Fibroblast of upper back skin (primary cell): ENCODE data around the gene LASP1NB.

ENCODE experiments used
- DNase-seq: peaks from one replicate; pipeline ENCODE4 v3.0.0-alpha.2; 2013

LASP1NB gene

DNA sequence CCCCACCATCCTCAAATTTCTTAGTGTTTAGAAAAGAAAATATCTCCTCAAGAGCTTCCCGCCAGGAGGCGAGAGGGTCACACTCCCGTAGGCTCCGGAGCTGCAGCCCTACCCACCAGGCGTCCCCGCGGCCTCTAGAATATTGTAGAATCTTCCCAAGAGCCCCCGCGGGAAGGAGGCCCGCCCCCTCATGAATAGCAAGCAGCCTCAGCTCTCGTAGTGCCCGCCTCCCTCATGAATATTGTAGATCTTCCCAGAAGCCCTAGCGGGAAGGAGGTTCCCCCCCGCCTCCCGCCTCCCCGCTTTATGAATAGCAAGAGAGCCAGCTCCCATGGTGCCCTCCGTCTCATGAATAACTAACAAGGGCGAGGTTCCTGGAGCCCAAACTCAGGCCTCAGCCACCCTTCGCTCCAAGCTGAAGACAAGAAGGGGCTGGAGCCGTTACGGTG, 41.9 kb downstream of the LASP1NB start, which contains the start of gene FBXO47:
FBXO47 (minus strand) TSS at position 114 of the 449 bp plus-strand sequence. CDS start 4,378 bp downstream, outside the sequence.
- DNase-seq: peak; percentile 89

DNA sequence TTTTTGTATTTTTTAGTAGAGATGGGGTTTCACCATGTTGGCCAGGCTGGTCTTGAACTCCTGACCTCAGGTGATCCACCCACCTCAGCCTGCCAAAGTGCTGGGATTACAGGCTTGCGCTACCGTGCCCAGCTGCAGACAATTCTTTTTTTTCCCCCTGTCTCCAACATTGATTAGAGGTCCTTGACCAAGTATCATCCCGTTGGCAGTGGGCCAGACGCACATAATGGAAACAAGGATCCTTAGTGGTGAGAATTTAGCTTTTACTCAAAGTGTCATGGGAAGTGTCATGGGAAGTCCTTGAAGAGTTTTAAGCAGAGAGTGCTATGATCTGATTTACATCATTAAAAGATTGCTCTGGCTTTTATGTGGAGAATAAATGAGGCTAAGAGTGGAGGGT, 43.9 kb downstream of the LASP1NB start:
- DNase-seq: no peak

DNA sequence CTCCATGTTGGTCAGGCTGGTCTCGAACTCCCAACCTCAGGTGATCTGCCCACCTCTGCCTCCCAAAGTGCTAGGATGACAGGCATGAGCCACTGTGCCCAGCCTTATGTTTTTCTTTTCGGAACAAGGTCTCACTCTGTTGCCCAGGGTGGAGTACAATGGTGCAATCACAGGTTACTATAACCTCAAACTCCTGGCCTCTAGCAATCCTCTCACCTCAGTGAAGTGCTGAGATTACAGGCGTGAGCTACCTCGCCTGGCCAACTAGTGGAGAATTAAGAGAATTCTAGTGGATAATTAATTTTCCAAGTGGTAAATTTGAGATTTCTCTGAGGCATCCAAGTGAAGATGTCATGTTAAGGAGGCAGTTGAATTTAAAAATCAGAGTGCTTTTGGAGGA, 44.7 kb downstream of the LASP1NB start:
- DNase-seq: no peak

DNA sequence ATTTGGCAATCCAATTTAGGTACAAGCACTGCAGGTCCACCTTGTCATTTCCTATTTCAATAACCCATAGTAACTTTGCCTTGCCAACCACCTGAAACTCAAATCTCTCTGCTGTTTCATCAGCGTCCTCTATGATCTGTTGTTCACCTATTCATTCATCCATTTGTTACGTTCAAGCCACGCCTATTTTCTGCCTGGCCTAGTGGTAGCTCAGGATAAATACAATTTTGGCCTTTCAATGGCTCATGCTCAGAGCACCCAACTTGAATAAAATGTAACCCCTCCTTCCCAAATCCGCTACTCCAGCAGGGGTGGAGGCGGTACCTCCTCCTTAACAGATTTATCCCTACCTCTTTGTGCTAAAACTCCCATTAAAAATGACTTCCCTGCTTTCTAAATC, 45.4 kb downstream of the LASP1NB start:
- no peak for DNase-seq

DNA sequence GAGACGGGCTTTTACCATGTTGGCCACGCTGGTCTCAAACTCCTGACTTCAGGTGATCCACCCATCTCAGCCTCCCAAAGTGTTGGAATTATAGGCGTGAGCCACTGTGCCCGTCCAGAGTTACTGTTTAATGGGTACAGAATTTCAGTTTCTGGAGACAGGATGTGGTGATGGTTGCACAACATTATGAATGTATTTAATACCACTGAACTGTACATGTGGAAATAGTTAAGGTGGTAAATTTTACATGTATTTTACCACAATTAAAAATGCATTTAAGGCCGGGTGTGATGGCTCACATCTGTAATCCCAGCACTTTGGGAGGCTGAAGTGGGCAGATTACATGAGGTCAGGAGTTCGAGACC, 50.8 kb downstream of the LASP1NB start:
- peak; percentile 64 for DNase-seq

DNA sequence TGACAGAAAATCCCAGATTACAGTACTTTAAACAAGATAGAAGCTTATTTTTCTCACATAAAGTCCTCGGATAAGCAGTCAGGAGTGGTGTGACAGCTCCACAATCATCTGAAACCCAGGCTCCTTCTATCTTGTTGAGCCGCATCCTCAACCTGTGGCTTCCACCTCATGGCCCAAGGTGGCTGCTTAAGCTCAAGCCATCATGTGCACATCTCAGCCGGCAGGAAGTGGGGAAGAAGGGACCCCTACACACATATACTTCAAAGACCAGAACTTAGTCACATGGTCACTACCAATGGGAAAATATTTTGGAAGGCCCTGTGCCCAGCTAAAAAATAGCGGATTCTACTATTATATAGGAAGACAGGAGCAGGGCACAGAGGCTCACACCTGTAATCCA, 52.8 kb downstream of the LASP1NB start:
- DNase-seq: no peak
